Esophagus mucosa (tissue), 1 donor: ENCODE measurements around the gene CROCC. TPM values are rescaled to one million over a fixed set of nuclear protein-coding genes. Genes with fewer than 3 reads are reported as not detected.
"Not testable (repeated sequence)": the region's sequence is repeated elsewhere in the genome, so short reads cannot be mapped to it uniquely, and the experiment has no call there.

Source experiments
- ATAC-seq: fragments of 200-7000 bp; cut with Tn5 transposase; one replicate; pipeline ENCODE4 v1.9.1; 2020
- total RNA-seq: library from RNA; stranded (reverse); gene quantifications from one replicate; pipeline ENCODE4 v1.2.4, GENCODE V29; 2023
- donor health status: DM: yes; HTN: yes; CAD: no.

The CROCC gene
- total RNA-seq, 1 donor from 2014 or later, result 15.3 TPM

GRCh38 chr1:16916036-16916880, 5.5 kb upstream of the CROCC start:
- ATAC-seq, result not testable (repeated sequence)

- no peak for ATAC-seq
These were observed 3.4 kb upstream of the CROCC start for GRCh38 chr1:16918371-16918770.

- not testable (repeated sequence) for ATAC-seq
These were observed 2.6 kb upstream of the CROCC start for GRCh38 chr1:16918936-16919665.

- no peak for ATAC-seq
These were observed 780 bp upstream of the CROCC start for GRCh38 chr1:16920951-16921350.

GRCh38 chr1:16922466-16922865, 735 bp downstream of the CROCC start:
- no peak for ATAC-seq

- no peak for ATAC-seq
These were observed 1.2 kb downstream of the CROCC start for GRCh38 chr1:16922885-16923431.

GRCh38 chr1:16924216-16924918, 2.6 kb downstream of the CROCC start:
- ATAC-seq, result no peak

GRCh38 chr1:16924919-16925477, 3.3 kb downstream of the CROCC start:
- ATAC-seq, result peak; percentile 3

GRCh38 chr1:16925635-16926490, 4.1 kb downstream of the CROCC start:
- peak; percentile 82 for ATAC-seq

GRCh38 chr1:16926491-16927073, 4.9 kb downstream of the CROCC start:
- no peak for ATAC-seq

- ATAC-seq, result no peak
These were observed 5.5 kb downstream of the CROCC start for GRCh38 chr1:16927256-16927655.

GRCh38 chr1:16927711-16928485, 6.2 kb downstream of the CROCC start:
- no peak for ATAC-seq

GRCh38 chr1:16929146-16930041, 7.7 kb downstream of the CROCC start:
- ATAC-seq, result peak; percentile 71

- not testable (repeated sequence) for ATAC-seq
These were observed 9.6 kb downstream of the CROCC start for GRCh38 chr1:16931206-16931934.

- not testable (repeated sequence) for ATAC-seq
These were observed 12.2 kb downstream of the CROCC start for GRCh38 chr1:16933945-16934344.

GRCh38 chr1:16936580-16936979, 14.8 kb downstream of the CROCC start:
- ATAC-seq, result not testable (repeated sequence)

GRCh38 chr1:16938351-16939321, 16.9 kb downstream of the CROCC start:
- ATAC-seq, result peak; percentile 26
